Cardiac atrium fibroblast (primary cell): ENCODE results near the gene PMPCA. TPM values are rescaled to one million over a fixed set of nuclear protein-coding genes. Genes with fewer than 3 reads are reported as not detected.

ENCODE experiments used
- total RNA-seq: library from RNA; depleted of rRNA; stranded (reverse); fragments of >200 nt; gene quantifications from 2 replicates; pipeline ENCODE4 v1.2.3, GENCODE V29; 2015

Gene PMPCA, protein sequence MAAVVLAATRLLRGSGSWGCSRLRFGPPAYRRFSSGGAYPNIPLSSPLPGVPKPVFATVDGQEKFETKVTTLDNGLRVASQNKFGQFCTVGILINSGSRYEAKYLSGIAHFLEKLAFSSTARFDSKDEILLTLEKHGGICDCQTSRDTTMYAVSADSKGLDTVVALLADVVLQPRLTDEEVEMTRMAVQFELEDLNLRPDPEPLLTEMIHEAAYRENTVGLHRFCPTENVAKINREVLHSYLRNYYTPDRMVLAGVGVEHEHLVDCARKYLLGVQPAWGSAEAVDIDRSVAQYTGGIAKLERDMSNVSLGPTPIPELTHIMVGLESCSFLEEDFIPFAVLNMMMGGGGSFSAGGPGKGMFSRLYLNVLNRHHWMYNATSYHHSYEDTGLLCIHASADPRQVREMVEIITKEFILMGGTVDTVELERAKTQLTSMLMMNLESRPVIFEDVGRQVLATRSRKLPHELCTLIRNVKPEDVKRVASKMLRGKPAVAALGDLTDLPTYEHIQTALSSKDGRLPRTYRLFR
- total RNA-seq = 38.5 and 44.6 TPM in 2 replicates

DNA sequence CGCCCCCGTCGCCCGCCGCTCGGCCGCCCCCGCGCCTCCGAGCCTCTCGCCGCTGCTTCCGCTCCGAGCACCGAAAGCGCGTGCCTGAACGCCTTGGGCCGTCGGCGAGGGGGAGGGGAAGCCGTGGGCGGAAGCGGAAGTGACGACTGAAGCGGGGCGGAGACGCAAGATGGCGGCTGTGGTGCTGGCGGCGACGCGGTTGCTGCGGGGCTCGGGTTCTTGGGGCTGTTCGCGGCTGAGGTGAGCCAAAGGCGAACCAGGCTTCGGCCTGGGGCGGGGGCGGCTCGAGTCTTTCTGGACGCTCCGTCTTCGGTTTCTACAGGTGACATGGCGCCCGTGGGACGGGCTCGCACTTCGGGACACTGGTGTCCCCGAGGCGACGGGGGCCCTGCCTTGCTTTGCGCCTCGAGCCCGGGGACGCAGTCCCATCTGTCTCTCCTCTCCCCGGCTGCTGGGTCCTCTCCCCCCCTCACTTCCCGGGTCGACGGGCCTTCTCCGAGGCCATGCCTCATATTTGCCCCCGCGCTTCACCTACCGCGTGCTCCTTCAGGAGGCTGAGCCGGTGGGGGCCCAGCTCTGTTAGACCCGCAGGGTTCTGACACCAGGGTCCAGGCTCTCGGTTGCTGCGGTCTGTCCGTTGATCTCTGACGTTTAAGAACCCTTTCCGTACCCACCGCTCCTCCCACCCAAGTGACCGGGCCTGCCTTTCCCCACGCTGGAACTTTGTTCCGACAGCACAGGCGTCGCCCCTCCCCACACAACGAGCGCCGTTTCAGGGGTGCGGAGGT lies at the start of gene PMPCA, which contains the start of gene ENTR1:
Gene PMPCA, plus strand, starts transcription at position 159 of the 788 bp plus-strand sequence. Its CDS starts 11 bp downstream, at position 170.
Gene ENTR1, minus strand, starts transcription at position 115 of the 788 bp plus-strand sequence. CDS start 217 bp downstream, outside the sequence.

DNA sequence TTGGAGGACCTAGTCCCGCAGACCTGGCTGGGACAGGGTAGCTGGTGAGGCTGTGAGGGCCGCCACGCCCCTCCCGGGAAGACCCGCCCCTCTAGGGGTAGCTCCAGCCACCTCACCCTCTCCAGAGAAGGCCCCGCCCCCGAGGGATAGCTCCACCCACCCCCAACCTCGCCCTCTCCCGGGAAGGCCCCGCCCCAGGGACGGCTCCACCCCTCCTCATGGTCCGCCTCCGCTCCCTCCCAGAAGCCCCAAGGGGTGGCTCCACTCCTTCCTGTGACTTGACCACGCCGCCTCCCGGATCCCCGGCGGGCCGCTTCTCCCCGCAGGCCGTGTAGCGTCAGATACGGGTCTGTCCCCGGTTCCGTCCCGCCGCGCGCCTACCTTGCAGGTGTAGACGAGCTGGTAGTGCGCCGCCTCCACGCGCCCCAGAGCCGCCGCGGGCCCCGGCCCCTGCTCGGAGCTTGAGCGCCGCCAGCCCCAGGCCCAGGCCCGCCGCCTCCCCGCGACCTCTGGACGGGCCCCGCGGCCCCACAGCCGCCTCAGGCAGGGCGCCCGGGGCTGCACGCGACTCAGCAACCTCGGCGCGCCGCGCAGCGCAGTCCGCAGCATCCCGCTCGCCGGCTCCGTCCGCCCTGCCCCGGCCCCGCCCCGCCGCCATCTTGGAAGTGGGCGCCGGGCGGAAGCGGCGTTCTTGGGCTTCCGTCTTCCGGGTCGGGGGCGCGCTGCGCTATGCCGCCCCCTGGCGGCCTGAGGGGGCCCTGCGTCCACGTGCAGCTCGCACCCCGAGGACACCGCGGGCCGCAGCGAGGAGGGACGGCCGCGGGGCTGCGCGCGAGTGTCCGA lies 47.1 kb upstream of the PMPCA start, which contains the start of gene DNLZ:
Gene DNLZ, minus strand, starts transcription at position 639 of the 843 bp plus-strand sequence. Its CDS starts 30 bp downstream, at position 609.

DNA sequence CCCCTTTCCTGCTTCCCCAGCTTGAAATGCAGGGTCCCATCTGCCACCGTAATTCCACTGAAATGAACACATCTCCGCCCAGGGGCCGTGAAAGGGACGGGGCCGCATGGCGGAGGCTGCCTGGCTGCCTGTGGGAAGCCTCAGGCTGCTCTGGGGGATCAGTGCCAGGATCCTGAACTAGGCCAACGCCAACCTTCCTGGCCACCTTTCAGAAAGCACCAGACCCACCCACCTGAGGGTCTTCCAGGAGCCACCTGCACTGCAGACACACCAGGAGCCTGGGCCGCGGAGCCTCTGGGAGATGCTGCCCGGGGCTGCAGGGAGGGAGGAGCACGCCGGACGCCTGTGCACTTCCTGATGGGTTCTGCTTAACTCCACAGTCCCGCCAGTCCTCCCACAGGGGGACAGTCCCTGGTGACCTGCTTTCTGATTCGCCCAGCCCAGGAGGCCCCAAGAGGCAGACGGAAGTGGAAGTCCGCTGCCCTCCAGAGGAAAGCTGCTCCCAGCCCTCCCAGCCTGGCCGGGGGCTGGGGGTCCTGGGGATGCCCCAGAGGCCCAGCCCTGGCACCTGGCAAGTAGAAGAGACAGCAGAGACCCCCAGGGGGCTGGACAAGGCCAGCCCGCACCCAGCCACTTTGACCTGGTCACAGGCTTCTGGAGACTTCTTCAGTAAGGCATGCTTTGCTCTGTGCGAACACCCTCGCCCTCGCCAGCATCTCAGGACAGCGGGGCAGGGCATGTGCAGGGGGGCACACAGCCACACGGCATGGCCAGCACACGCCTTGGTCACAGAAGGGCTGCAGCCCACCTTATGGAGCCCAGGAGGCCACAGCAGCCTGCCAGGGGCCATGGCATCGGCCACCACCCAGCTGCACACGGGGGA lies 36.9 kb upstream of the PMPCA start, which contains the start of gene CARD9:
Gene CARD9, minus strand, starts transcription at position 370 of the 883 bp plus-strand sequence. CDS start 1,591 bp downstream, outside the sequence.

DNA sequence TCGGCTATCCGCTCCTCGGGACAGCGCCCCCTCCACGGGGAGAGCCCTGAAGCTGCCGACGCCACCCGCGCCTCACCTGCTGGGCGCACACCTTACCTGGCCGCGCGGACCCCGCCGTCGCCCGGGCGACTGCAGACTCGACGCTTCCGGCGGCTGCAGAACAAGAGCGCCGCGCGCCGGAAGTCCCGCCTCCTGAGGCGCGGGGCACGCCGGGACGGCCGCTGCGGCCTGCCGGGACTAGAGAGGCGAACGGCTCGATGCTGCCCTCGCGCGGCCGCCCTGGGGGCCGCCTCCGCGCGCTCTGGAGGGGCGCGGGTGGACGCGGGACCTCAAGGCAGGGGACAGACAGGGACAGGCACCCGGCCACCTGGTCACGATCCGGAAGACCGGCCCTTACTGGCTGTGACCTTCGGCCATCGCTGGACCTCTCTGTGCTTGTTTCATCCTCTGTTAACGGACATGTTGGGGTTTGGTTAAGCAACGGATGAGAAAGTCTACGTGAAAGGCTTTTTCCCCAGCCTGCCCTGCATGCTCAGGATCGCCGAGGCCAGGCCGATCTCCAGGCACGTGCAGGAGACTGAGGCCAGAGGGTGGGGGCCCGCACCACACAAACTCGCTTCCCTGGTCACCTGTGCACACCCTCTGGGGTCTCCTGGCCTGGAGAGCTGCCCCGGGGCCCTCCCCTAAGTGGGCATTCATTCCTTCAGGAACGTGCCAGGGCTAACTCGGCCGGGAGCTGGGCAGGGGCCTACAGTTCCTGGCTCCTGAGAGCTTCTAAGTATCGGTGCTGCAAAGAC lies 10.2 kb upstream of the PMPCA start, which contains the start of gene SNAPC4:
Gene SNAPC4, minus strand, starts transcription at position 133 of the 797 bp plus-strand sequence. CDS start 1,742 bp downstream, outside the sequence.

DNA sequence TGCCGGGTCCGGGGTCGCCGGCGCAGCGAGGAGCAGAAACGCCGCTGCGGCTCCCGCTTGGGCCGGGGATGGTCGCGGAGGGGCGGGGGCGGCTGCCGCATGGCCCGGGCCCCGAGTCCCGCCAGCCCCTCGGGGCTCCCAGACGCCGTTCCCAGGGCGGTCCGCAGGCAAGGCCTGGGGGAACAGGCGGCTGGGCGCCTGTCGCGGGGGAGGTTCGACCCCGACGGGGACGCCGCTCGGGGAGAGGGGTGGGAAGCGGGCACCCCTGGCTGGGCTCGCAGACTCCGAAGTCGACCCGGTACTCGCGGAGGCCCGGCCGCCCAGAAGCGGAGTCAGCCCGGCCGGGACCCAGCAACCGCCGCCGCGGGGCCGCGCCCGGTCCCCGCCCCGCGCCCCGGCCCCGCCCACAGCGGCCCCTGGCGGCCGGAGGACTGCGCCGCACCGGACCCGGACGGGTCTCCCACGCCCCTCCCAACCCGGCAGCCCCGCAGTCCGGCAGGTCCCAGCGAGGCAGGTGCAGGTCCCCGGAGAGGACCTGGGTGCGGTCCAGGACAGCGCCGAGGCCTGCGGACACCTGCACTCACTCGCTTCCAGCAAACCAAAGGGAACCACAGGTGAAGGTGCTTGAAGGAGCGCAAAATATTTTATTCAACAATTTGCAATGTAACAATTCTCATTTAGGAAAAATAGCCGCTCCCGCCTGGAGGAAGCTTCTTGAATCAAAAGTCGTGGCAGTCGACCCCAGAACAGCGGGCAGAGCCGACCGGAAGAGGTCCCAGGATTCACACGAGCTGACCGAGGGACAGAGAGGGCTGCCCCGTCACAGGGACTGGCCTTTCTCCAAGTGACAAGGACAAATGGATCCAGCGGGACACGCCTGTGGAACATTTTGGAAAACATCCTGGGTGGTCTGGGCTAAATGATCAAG lies 29.3 kb downstream of the PMPCA start, which contains the start of gene INPP5E:
Gene INPP5E, minus strand, starts transcription at position 365 of the 928 bp plus-strand sequence. CDS start 426 bp downstream, outside the sequence.

Other genes with a start within 250 kb of the PMPCA start
- not detected in 2 replicates for gene LHX3, start 205.5 kb upstream of the PMPCA start, total RNA-seq
- 15.9 and 16.4 TPM in 2 replicates for gene QSOX2, start 164.8 kb upstream of the PMPCA start, total RNA-seq
- gene CCDC187, start 106.6 kb upstream of the PMPCA start, total RNA-seq = not detected in 2 replicates
- 35.8 and 43.7 TPM in 2 replicates for gene GPSM1, start 83.1 kb upstream of the PMPCA start, total RNA-seq
- gene DNLZ, start 46.9 kb upstream of the PMPCA start, total RNA-seq = 4.5 and 11.3 TPM in 2 replicates
- gene CARD9, start 37.0 kb upstream of the PMPCA start, total RNA-seq = under 0.01 and 0.65 TPM in 2 replicates
- gene SNAPC4, start 10.5 kb upstream of the PMPCA start, total RNA-seq = 6.5 and 8.1 TPM in 2 replicates
- gene ENTR1, start within 50 bp of the PMPCA start, total RNA-seq = 38.9 and 43.3 TPM in 2 replicates
- gene INPP5E, start 29.2 kb downstream of the PMPCA start, total RNA-seq = 6.0 and 8.7 TPM in 2 replicates
- gene SEC16A, start 72.4 kb downstream of the PMPCA start, total RNA-seq = 45.7 and 65.4 TPM in 2 replicates
- 20.9 and 30.1 TPM in 2 replicates for gene NOTCH1, start 135.4 kb downstream of the PMPCA start, total RNA-seq